ENCODE results near the gene TRIO.

The TRIO gene

GRCh38 chr5:14449052-14449661 is 306.0 kb downstream of the TRIO start:
- no peak for TF ChIP-seq PPARA (CRISPR knock-in tag; IDR thresholded peaks at IDR 0.05; ENCODE audit: borderline replicate concordance)
- 0 out of 2 replicates have a peak, but pooled peaks have one; percentile 29 for TF ChIP-seq TSHZ2 (CRISPR knock-in tag; IDR thresholded peaks at IDR 0.05)
- TF ChIP-seq ISL1 (CRISPR knock-in tag; IDR thresholded peaks at IDR 0.05): no peak
- TF ChIP-seq OSR1 (CRISPR knock-in tag; IDR thresholded peaks at IDR 0.05): no peak
- TF ChIP-seq ZFP3 (CRISPR knock-in tag; IDR thresholded peaks at IDR 0.05): peak; percentile 76; the same call in 1 of the 2 replicates
- TF ChIP-seq ZC3H10 (CRISPR knock-in tag; IDR thresholded peaks at IDR 0.05): 0 out of 2 replicates have a peak, but pooled peaks have one; percentile 3
- peak; percentile 79; the same call in 1 of the 2 replicates for TF ChIP-seq CSDC2 (CRISPR knock-in tag; IDR thresholded peaks at IDR 0.05)
- 0 out of 2 replicates have a peak, but pooled peaks have one; percentile 26 for TF ChIP-seq RARB (CRISPR knock-in tag; IDR thresholded peaks at IDR 0.05)
- peak; percentile 41; the same call in 1 of the 2 replicates for TF ChIP-seq CREB5 (CRISPR knock-in tag; IDR thresholded peaks at IDR 0.05; ENCODE audit: low read depth)
- TF ChIP-seq TOX (CRISPR knock-in tag; IDR thresholded peaks at IDR 0.05; ENCODE audit: borderline replicate concordance): peak; percentile 44; the same call in 1 of the 2 replicates
- ATAC-seq: peak; percentile 73

- ATAC-seq: peak; percentile 58
- peak; percentile 50; the same call in 1 of the 2 replicates for TF ChIP-seq ISL1 (CRISPR knock-in tag; IDR thresholded peaks at IDR 0.05)
- peak; percentile 48; the same call in 1 of the 2 replicates for TF ChIP-seq TSHZ2 (CRISPR knock-in tag; IDR thresholded peaks at IDR 0.05)
- TF ChIP-seq OSR1 (CRISPR knock-in tag; IDR thresholded peaks at IDR 0.05): no peak
- TF ChIP-seq ZFP3 (CRISPR knock-in tag; IDR thresholded peaks at IDR 0.05): peak; percentile 57
- 0 out of 2 replicates have a peak, but pooled peaks have one; percentile 50 for TF ChIP-seq CSDC2 (CRISPR knock-in tag; IDR thresholded peaks at IDR 0.05)
- no peak for TF ChIP-seq ESRRG (CRISPR knock-in tag; IDR thresholded peaks at IDR 0.05)
- no peak for TF ChIP-seq BACH2 (CRISPR knock-in tag; IDR thresholded peaks at IDR 0.05; ENCODE audit: borderline replicate concordance)
- TF ChIP-seq TCF4 (CRISPR knock-in tag; IDR thresholded peaks at IDR 0.05; ENCODE audit: borderline replicate concordance): no peak; the same call in 1 of the 2 replicates
- no peak for TF ChIP-seq TOX (CRISPR knock-in tag; IDR thresholded peaks at IDR 0.05; ENCODE audit: borderline replicate concordance)
- TF ChIP-seq CREB5 (CRISPR knock-in tag; IDR thresholded peaks at IDR 0.05; ENCODE audit: low read depth): peak; percentile 48; the same call in 1 of the 2 replicates
- TF ChIP-seq SNAI2 (CRISPR knock-in tag; IDR thresholded peaks at IDR 0.05): no peak
- TF ChIP-seq PATZ1 (CRISPR knock-in tag; IDR thresholded peaks at IDR 0.05; ENCODE audit: borderline replicate concordance): peak; percentile 46; the same call in 1 of the 2 replicates
- TF ChIP-seq PPARA (CRISPR knock-in tag; IDR thresholded peaks at IDR 0.05; ENCODE audit: borderline replicate concordance): no peak
Measured at GRCh38 chr5:14450018-14450524, 306.9 kb downstream of the TRIO start.

GRCh38 chr5:14450742-14451141 is 307.6 kb downstream of the TRIO start:
- no peak for ATAC-seq
- TF ChIP-seq OSR1 (CRISPR knock-in tag; IDR thresholded peaks at IDR 0.05): no peak
- no peak for TF ChIP-seq ZFP30 (CRISPR knock-in tag; IDR thresholded peaks at IDR 0.05)
- TF ChIP-seq CREB5 (CRISPR knock-in tag; IDR thresholded peaks at IDR 0.05; ENCODE audit: low read depth): no peak
- TF ChIP-seq CSRNP3 (CRISPR knock-in tag; IDR thresholded peaks at IDR 0.05): no peak
- TF ChIP-seq ZNF70 (CRISPR knock-in tag; IDR thresholded peaks at IDR 0.05): no peak
- no peak for TF ChIP-seq GLIS3 (CRISPR knock-in tag; IDR thresholded peaks at IDR 0.05)
- no peak for TF ChIP-seq POU6F1 (CRISPR knock-in tag; IDR thresholded peaks at IDR 0.05; ENCODE audit: borderline replicate concordance, low read depth)
- TF ChIP-seq TOX (CRISPR knock-in tag; IDR thresholded peaks at IDR 0.05; ENCODE audit: borderline replicate concordance): no peak
